SK-N-DZ (cell line): ENCODE data around the gene PRDM16.

Experiments
- DNase-seq: peaks from one replicate; pipeline ENCODE4 v3.0.0-alpha.2; 2015; ENCODE audit warnings: low spot score

Gene PRDM16

DNA sequence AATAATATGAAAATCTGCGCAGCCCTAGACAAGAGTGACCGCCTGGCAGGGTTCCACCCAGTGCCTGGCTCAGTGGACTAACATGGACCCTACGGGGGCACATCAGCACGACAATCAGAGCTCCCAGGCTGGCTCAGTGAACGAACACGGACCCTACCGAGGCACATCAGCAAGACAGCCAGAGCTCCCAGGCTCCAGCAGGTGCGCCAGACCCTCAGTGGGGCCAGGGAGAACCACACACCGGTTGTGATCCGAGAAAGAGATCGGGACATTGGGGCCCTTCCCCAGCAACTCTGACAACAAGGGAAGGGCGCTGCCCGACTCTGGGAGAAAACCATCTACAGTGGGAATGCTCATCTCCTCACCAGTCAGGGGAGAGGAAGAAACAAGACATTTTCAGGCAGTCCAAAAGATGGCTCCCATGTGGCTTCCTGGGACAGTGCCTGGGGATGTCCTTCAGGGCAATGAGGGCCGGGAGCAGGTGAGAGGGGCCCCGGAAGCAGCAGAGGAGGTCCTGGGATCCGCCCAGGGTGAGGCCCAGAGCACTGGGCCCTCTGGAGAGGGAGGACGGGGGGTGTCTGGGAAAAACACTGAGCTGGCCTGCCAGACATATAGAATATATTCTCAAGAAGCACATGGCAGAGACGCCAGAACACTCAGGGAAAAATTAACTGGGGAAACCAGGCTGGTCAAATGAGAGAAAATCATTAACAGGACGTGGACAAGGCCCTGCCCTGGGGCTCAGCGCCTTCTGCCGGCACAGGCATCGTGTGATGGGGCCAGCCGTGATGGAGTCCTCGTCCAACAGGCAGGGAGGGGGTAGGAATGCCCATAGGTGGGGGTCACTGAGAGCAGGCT is 390.3 kb downstream of the PRDM16 start:
- no peak for DNase-seq

- DNase-seq, result no peak
Measured at GRCh38 chr1:3459940-3460671, 391.1 kb downstream of the PRDM16 start.

DNA sequence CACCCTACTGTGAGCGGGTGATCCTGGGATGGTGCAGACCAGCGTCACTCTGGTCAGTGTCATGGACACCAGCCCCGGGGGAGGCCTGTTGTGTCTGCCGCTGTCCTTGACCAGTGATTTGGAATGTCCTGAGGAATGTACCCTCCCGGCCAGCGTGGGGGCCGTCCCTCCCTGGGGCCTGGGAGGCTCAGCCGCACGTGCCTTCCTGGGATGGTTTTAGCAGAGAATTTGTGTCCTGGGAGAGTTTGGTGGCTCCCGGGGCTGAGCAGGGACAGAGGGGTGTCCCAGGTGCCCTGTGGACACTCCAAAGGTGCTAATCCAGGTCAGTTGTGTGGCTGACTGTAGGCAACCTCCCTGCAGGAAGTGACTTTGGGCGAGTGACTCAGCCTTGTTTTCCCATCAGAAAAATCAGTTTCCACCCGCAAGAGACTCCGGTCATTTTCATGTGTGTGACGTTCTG is 391.7 kb downstream of the PRDM16 start:
- DNase-seq, result no peak

- no peak for DNase-seq
Measured at GRCh38 chr1:3461238-3461933, 392.4 kb downstream of the PRDM16 start.

- no peak for DNase-seq
Measured at GRCh38 chr1:3461934-3462275, 392.9 kb downstream of the PRDM16 start.

DNA sequence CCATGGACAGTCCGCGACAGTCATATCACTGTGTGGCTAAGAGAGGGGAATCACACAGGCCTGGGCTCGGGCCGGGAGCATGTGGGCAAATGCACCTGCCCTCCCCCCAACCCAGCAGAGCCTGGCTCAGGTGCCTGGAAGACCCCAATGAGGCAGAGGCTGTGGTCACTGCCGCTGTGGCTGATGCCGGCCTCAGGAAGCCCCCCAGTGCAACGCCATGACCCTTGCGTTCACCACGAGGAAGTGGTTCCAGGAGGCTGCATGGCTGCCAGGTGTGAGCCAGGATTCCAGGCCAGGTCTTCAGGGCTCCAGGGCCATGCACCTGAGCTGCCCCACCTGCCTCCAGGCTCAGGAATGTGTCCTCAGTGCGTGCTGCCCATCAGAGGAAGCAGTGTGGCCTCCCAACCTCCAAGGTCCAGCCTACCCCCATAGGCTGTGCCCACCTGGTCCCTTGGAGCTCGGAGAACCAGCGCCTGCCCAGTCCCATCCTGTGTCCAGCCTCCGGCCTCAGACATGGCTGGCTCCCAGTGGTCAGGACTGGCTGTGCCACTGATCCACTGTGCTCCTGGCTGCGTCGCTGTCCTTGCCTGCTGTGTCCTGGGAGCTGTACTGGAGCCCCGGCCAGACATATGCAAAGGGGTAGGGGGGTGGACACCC is 393.5 kb downstream of the PRDM16 start:
- DNase-seq, result no peak

DNA sequence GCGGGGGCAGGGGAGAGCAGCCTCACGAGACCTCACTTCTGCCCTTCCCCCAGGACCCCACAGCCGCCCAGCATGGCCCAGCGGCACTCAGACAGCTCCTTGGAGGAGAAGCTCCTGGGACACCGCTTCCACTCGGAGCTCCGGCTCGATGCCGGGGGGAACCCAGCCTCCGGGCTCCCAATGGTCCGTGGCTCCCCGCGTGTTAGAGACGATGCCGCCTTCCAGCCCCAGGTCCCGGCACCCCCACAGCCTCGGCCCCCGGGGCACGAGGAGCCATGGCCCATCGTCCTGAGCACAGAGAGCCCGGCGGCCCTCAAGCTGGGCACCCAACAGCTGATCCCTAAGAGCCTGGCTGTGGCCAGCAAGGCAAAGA is 394.0 kb downstream of the PRDM16 start:
- DNase-seq, result no peak

GRCh38 chr1:3463408-3463863 is 394.4 kb downstream of the PRDM16 start:
- DNase-seq, result no peak

DNA sequence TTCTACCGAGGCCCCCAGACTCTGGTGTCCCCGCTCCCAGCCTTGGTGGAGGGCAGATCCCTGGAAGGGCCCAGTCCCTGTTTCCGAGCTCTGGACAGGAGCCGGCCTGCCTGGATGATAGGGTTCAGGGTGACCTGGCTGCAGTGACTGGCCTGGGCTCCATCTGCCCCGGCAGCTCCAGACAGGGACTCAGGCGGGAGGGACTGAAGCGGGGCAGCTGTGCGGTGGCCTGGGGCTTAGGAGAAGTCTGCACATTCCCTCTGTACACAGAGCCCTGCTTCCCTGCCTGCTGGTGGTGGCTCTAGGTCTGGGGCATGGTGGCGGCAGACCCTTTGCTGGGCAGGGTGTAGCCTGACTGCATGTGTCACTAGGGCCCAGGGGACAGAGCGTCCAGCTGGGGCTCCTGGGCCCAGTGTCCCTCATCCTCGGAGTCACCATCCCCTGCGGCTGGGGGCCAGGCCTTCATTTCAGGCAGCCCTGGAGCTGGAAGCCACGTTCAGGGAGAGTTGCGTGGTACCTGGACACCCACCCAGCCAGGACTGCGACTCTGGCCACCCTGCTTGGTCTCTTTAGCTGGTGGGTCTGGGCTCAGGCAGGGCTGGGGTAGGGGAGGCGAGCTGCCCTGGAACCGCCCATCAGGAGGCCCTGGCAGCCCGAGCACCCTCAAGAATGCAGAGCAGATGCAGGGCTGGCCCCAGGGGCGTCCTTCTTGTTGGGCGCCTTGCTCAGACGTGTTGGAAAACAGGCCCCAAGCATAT is 395.1 kb downstream of the PRDM16 start:
- DNase-seq, result no peak

GRCh38 chr1:3464649-3465025 is 395.6 kb downstream of the PRDM16 start:
- no peak for DNase-seq

DNA sequence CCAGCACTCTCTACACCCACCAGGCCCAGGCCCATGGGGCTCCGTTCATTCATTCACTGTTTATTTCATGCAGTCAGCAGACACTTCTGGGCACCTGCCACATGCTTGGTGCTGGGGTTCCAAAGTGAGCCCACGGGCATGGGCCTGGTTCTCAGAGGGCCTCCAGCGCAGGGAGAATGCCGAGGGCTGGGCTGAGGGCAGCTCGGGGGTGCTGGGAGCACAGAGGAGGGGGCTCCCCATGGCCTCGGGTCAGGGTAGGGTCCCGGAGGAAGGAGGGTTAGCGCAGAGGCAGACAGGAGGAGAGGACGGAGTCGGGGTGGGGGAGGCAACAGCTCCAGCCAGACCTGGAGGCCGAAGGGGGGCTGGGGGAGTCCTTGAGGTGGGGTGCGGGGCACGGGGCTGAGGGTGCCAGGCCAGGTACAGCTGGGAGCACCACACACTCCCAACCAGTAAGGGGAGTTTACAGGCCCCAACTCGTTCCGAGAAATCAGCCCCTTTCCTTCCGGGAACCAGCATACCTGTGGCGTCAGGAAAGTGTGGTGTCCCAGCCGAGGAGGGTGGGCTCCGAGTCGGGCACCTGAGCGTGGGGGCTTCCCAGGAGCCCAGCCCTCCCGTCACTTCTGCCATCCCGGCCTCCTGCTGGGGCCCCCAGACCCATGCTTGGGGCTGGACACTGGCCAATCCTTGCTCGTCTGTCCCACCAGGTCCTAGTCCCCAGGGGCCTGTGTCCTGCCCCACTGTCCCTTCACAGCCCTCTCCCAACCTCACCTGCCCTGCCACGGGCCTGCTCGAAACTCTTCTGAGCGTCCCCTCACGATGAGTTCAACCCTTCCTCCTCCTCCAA is 396.3 kb downstream of the PRDM16 start:
- no peak for DNase-seq

GRCh38 chr1:3465935-3466321 is 396.9 kb downstream of the PRDM16 start:
- DNase-seq, result no peak

- DNase-seq, result no peak
Measured at GRCh38 chr1:3466366-3467075, 397.5 kb downstream of the PRDM16 start.

DNA sequence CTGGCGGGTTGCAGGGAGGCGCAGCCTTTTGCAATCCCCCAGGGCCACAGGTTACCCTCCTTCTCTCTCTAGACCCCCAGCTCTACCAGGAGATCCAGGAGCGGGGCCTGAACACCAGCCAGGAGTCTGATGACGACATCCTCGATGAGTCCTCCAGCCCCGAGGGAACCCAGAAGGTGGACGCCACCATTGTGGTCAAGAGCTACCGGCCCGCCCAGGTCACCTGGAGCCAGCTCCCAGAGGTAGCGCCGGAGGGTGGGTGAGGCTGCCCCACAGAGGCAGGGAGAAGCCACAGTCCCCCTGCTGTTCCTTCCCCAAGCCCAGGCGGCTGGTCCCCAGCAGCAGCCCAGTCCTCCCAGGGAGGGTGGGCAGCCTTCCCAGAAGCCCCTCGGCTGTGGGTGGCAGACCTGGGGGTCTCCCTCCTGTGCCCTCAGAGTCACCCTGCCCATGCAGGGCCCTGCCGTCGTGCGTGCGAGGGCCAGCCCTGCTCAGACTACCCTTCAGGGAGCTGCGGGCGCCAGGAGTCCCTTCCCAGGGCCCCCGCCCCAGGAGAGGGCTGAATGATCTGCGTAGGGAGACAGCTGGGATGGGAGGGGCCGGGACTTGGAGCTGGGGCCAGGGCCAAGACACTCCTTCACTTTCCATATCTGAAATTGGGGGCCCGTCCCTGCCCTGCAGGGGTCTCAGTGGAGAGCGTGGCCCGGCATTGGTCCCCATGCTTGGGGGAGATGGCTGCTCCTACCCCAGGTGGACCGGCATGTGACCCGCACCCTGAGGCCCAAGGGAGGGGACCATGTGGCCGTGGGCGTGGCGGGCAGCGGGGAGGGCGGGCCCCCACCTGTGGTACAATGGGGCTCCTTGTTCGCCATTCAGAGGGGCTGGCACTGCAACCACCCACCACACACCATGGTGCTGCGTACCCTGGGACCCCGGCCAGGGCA is 398.4 kb downstream of the PRDM16 start:
- DNase-seq, result no peak

DNA sequence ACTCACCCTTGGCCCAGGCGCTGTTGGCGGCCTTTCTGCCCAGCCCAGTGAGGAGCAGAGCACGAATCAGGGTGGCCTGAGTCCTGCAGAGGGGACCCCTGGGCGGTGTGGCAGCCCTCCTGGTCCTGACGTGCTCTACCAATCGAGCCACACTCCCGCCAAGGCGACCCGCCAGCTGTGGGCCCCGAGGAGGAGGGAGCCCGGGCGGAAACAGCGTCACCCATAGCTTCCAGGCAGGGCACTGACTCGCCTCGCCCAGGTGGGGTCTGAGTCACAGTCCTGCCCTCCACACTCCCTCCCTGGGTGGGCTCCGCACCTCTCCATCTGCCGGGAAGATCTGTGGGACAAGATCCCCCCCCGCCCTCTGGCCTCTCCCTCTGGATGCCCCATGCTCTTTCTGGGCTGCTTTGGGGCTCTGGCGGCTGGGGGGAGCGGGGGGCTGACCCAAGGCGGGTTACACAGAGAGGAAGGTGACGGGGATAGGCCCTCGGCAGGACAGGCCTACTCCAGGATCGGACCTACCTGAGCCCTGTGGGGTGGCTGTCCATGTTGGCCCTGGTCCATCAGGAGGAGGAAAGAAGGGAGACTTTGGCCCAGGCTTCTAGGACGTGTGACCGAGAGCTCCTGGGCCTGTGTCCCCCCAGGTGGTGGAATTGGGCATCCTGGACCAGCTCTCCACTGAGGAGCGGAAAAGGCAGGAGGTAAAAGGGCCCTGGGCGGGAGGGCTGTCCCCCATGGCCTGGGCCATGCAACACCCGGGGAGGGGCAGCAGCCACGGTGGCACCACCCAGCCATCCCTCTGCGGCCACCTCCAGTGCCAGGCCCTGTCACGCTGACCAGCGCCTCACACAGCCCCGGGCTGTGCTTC is 399.5 kb downstream of the PRDM16 start:
- DNase-seq, result no peak

DNA sequence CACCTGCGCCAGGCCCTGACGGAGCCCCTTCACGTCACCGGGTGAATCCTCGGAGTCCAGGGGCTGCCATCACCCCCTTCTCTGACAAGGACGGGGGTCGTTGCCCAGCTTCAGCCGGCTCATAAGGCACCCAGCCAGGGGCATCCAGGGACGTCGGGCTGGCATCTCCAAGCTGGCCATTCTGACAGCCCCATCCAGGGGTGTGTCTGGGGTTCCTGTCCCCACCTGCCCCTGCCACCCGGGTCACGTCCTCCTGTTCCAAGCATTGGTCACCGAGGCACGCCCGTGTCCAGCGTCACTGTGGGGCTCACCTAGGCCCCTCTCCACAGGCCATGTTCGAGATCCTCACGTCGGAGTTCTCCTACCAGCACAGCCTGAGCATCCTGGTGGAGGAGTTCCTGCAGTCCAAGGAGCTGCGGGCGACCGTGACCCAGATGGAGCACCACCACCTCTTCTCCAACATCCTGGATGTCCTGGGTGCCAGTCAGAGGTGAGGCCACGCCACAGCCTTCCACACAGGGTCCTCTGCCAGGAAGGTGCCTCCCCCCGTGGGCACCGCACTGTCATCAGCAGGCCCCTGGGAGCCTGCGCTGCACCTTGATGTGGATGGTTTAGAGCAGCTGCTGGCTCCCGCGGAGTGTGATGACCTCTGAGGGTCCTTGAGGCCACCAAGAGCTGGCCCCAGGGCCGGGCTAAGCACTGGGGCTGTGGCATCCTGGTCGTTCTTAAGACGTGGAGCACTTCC is 400.3 kb downstream of the PRDM16 start:
- DNase-seq, result no peak
